Liver (tissue), 9 donors: ENCODE data around the gene RPS26. TPM values are rescaled to one million over a fixed set of nuclear protein-coding genes. Genes with fewer than 3 reads are reported as not detected.

Source experiments
- DNase-seq: peaks from one replicate; pipeline ENCODE4 v3.0.0-alpha.2; 2017; ENCODE audit warnings: low spot score
- H3K27ac ChIP-seq, 2 donors: one replicate each; pipeline ENCODE4 v1.7.0; 2013; ENCODE audit warnings: inconsistent platforms in 2 of 2, low read length in 2 of 2, control low read depth in 1 of 2, low read depth in 1 of 2, mild to moderate bottlenecking in 1 of 2
- H3K27me3 ChIP-seq, 4 donors: one replicate each; pipeline versions ENCODE4 v1.6.1 to v1.7.0; 2013; ENCODE audit warnings: low read length in 3 of 4, inconsistent platforms in 1 of 4, mild to moderate bottlenecking in 1 of 4, moderate library complexity in 1 of 4; ENCODE audit not compliant: control insufficient read depth in 4 of 4, insufficient read depth in 4 of 4
- H3K36me3 ChIP-seq, 4 donors: one replicate each; pipeline versions ENCODE4 v1.6.1 to v1.7.0; 2013; ENCODE audit warnings: low read length in 3 of 4, mild to moderate bottlenecking in 3 of 4, low read depth in 1 of 4, moderate library complexity in 1 of 4; ENCODE audit not compliant: control insufficient read depth in 4 of 4, insufficient read depth in 3 of 4
- H3K4me1 ChIP-seq, 4 donors: one replicate each; pipeline versions ENCODE4 v1.6.1 to v1.7.0; 2013; ENCODE audit warnings: low read length in 3 of 4, mild to moderate bottlenecking in 3 of 4, moderate library complexity in 1 of 4; ENCODE audit not compliant: control insufficient read depth in 4 of 4, insufficient read depth in 4 of 4
- H3K4me3 ChIP-seq, 3 donors: one replicate each; pipeline versions ENCODE4 v1.6.1 to v1.7.0; 2013; ENCODE audit warnings: low read length in 3 of 3, control low read depth in 1 of 3, low read depth in 1 of 3, mild to moderate bottlenecking in 1 of 3
- H3K9ac ChIP-seq, 2 donors: one replicate each; pipeline ENCODE4 v1.7.0; 2013; ENCODE audit warnings: low read length in 2 of 2, mild to moderate bottlenecking in 2 of 2, moderate library complexity in 2 of 2, control low read depth in 1 of 2, low read depth in 1 of 2
- H3K9me3 ChIP-seq, 4 donors: one replicate each; pipeline versions ENCODE4 v1.6.1 to v1.7.0; 2013; ENCODE audit warnings: low read length in 3 of 4; ENCODE audit not compliant: control insufficient read depth in 4 of 4
- EGR1 ChIP-seq, 2 donors: IDR thresholded peaks; 2 replicates each; pipeline ENCODE4 v1.6.1; 2016 to 2018; ENCODE audit warnings: antibody characterized with exemption in 2 of 2, low read depth in 2 of 2
- FOXA1 ChIP-seq: IDR thresholded peaks from 2 replicates; pipeline ENCODE4 v1.6.1; 2016; ENCODE audit warnings: antibody characterized with exemption
- FOXA2 ChIP-seq: IDR thresholded peaks from 2 replicates; pipeline ENCODE4 v1.6.1; 2016; ENCODE audit warnings: antibody characterized with exemption
- GABPA ChIP-seq, 2 donors: IDR thresholded peaks in 1 of 2; conservative IDR thresholded peaks in 1 of 2; 2 replicates each; pipeline ENCODE4 v1.6.1; 2016; ENCODE audit warnings: antibody characterized with exemption in 2 of 2, mild to moderate bottlenecking in 1 of 2, moderate library complexity in 1 of 2
- HNF4A ChIP-seq, 2 donors: conservative IDR thresholded peaks; 2 replicates each; pipeline ENCODE4 v1.6.1; 2016; ENCODE audit warnings: antibody characterized with exemption in 2 of 2, mild to moderate bottlenecking in 2 of 2
- HNF4G ChIP-seq: IDR thresholded peaks from 2 replicates; pipeline ENCODE4 v1.6.1; 2016; ENCODE audit warnings: antibody characterized with exemption
- JUND ChIP-seq, 2 donors: IDR thresholded peaks; 2 replicates each; pipeline ENCODE4 v1.6.1; 2016; ENCODE audit warnings: antibody characterized with exemption in 2 of 2
- NR2F2 ChIP-seq: IDR thresholded peaks from 2 replicates; pipeline ENCODE4 v1.6.1; 2016; ENCODE audit warnings: antibody characterized with exemption
- RAD21 ChIP-seq, 2 donors: IDR thresholded peaks; 2 replicates each; pipeline ENCODE4 v1.6.1; 2016; ENCODE audit warnings: antibody characterized with exemption in 2 of 2, mild to moderate bottlenecking in 2 of 2
- RXRA ChIP-seq, 2 donors: IDR thresholded peaks; 2 replicates each; pipeline ENCODE4 v1.6.1; 2017 to 2018; ENCODE audit warnings: antibody characterized with exemption in 2 of 2, mild to moderate bottlenecking in 1 of 2
- SP1 ChIP-seq: IDR thresholded peaks from 2 replicates; pipeline ENCODE4 v1.6.1; 2018; ENCODE audit warnings: antibody characterized with exemption, mild to moderate bottlenecking
- TAF1 ChIP-seq: conservative IDR thresholded peaks from 2 replicates; pipeline ENCODE4 v1.6.1; 2016; ENCODE audit warnings: antibody characterized with exemption, mild to moderate bottlenecking
- YY1 ChIP-seq: IDR thresholded peaks from 2 replicates; pipeline ENCODE4 v1.6.1; 2016; ENCODE audit warnings: antibody characterized with exemption, mild to moderate bottlenecking
- WGBS: extraction: QIAGEN DNeasy Blood & Tissue Kit; methylation state at CpG from one replicate; pipeline ENCODE4 v1.1.7; 2013; 5-methylcytosine and 5-hydroxymethylcytosine counted together
- polyA plus RNA-seq, 2 donors: library from polyadenylated mRNA; stranded (reverse) in 1 of 2; unstranded in 1 of 2; fragments of 200-250 nt in 1 of 2; fragments of >200 nt in 1 of 2; fragmentation: Nextera tagmentation in 1 of 2; extraction: Ambion mirVana in 1 of 2; gene quantifications; one replicate each; pipeline versions ENCODE4 v1.2.1 to v1.2.3, GENCODE V29; 2013 to 2015
- total RNA-seq, 2 donors: library from RNA; depleted of rRNA; stranded (reverse); fragments of >200 nt; gene quantifications; one replicate each; pipeline ENCODE4 v1.2.3, GENCODE V29; 2014
- TF ChIP-seq, protein P1 (sequence below): IDR thresholded peaks from 2 replicates; pipeline ENCODE4 v1.6.1; 2016; ENCODE audit warnings: antibody characterized with exemption
- TF ChIP-seq, protein P2 (sequence below): IDR thresholded peaks from 2 replicates; pipeline ENCODE4 v1.6.1; 2016; ENCODE audit warnings: antibody characterized with exemption
- TF ChIP-seq, protein P3 (sequence below): IDR thresholded peaks from 2 replicates; pipeline ENCODE4 v1.6.1; 2016; ENCODE audit warnings: antibody characterized with exemption
- TF ChIP-seq, protein P4 (sequence below): fragments of 150-350 bp; IDR thresholded peaks from 2 replicates; pipeline ENCODE4 v1.5.1; 2017; ENCODE audit warnings: improper control_type of control experiment, low read depth, low read length; ENCODE audit not compliant: missing input control
- TF ChIP-seq, protein P5 (sequence below): IDR thresholded peaks from 2 replicates; pipeline ENCODE4 v1.6.1; 2016; ENCODE audit warnings: antibody characterized with exemption, mild to moderate bottlenecking
- donor health status: healthy.
- donor health status: healthy.
- donor health status: healthy.
- donor health status: healthy.
- donor health status: healthy.

RPS26 gene
- total and polyA plus RNA-seq, 4 donors = 62.2 to 402 (median 219) TPM

DNA sequence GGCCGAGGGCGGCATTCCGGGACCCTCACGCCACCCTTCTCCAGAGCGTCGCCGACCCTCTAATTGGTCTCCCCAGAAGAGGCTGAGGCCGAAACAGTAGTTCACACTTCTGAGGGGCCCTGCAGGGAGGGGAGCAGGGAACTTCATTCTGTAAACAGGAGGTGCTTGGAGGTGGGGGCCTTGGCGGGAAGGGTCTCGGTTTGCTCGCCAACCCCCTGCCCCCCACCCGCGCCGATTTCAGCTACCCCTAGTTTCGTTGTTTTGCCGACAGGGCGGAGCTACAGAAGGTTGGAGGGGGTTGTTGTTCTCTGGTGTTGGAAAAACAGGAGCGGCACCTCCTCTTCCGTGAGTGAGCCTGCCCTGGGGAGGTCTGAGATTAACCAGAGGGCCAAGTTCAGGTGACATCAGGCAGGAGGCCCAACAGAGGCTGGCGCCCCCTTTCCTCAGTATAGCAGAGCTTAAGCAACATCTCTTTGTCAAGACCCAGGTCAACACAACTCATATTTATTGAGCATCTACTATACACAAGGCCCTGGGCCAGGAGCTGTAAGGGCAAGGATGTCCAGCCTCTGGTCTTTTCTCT lies 38.9 kb downstream of the RPS26 start:
- Histone ChIP-seq H3K4me1 (peaks cover 10 to 34% (median 29%) of the 10 kb centered on the region in 4 donors), H3K36me3 (peaks cover 2 to 10% (median 6%) of the 10 kb centered on the region in 4 donors), H3K27me3 (no peaks in the 10 kb centered on the region), H3K4me3 (peak overlapping the region; percentile 59 to 88 (median 84)), H3K9me3 (no peaks in the 10 kb centered on the region), H3K27ac (peak overlapping the region; percentile 93 to 99), H3K9ac (peak overlapping the region; percentile 92)
- 8% methylated on average over 20 of the region's 20 CpGs for WGBS
- peak; percentile 75 to 87 for TF ChIP-seq RXRA (IDR thresholded peaks at IDR 0.05)
- TF ChIP-seq, protein P1, sequence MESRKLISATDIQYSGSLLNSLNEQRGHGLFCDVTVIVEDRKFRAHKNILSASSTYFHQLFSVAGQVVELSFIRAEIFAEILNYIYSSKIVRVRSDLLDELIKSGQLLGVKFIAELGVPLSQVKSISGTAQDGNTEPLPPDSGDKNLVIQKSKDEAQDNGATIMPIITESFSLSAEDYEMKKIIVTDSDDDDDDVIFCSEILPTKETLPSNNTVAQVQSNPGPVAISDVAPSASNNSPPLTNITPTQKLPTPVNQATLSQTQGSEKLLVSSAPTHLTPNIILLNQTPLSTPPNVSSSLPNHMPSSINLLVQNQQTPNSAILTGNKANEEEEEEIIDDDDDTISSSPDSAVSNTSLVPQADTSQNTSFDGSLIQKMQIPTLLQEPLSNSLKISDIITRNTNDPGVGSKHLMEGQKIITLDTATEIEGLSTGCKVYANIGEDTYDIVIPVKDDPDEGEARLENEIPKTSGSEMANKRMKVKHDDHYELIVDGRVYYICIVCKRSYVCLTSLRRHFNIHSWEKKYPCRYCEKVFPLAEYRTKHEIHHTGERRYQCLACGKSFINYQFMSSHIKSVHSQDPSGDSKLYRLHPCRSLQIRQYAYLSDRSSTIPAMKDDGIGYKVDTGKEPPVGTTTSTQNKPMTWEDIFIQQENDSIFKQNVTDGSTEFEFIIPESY = peak; percentile 84
- no peak for TF ChIP-seq NR2F2
- TF ChIP-seq HNF4A (conservative IDR thresholded peaks at IDR 0.05) = peak; percentile 89 to 93
- peak; percentile 70 for TF ChIP-seq TAF1
- TF ChIP-seq, protein P2, sequence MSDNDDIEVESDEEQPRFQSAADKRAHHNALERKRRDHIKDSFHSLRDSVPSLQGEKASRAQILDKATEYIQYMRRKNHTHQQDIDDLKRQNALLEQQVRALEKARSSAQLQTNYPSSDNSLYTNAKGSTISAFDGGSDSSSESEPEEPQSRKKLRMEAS = peak; percentile 75
- TF ChIP-seq RAD21 (IDR thresholded peaks at IDR 0.05) = peak in 1 of 2 donors; percentile 17
- TF ChIP-seq EGR1 (IDR thresholded peaks at IDR 0.05; ENCODE audit: low read depth in 2 of 2) = peak in 1 of 2 donors; percentile 55
- TF ChIP-seq FOXA2 = peak; percentile 48
- peak; percentile 45 to 78 for TF ChIP-seq JUND (IDR thresholded peaks at IDR 0.05)
- TF ChIP-seq, protein P3, sequence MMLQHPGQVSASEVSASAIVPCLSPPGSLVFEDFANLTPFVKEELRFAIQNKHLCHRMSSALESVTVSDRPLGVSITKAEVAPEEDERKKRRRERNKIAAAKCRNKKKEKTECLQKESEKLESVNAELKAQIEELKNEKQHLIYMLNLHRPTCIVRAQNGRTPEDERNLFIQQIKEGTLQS = peak; percentile 72
- TF ChIP-seq, protein P4, sequence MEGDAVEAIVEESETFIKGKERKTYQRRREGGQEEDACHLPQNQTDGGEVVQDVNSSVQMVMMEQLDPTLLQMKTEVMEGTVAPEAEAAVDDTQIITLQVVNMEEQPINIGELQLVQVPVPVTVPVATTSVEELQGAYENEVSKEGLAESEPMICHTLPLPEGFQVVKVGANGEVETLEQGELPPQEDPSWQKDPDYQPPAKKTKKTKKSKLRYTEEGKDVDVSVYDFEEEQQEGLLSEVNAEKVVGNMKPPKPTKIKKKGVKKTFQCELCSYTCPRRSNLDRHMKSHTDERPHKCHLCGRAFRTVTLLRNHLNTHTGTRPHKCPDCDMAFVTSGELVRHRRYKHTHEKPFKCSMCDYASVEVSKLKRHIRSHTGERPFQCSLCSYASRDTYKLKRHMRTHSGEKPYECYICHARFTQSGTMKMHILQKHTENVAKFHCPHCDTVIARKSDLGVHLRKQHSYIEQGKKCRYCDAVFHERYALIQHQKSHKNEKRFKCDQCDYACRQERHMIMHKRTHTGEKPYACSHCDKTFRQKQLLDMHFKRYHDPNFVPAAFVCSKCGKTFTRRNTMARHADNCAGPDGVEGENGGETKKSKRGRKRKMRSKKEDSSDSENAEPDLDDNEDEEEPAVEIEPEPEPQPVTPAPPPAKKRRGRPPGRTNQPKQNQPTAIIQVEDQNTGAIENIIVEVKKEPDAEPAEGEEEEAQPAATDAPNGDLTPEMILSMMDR = no peak
- TF ChIP-seq, protein P5, sequence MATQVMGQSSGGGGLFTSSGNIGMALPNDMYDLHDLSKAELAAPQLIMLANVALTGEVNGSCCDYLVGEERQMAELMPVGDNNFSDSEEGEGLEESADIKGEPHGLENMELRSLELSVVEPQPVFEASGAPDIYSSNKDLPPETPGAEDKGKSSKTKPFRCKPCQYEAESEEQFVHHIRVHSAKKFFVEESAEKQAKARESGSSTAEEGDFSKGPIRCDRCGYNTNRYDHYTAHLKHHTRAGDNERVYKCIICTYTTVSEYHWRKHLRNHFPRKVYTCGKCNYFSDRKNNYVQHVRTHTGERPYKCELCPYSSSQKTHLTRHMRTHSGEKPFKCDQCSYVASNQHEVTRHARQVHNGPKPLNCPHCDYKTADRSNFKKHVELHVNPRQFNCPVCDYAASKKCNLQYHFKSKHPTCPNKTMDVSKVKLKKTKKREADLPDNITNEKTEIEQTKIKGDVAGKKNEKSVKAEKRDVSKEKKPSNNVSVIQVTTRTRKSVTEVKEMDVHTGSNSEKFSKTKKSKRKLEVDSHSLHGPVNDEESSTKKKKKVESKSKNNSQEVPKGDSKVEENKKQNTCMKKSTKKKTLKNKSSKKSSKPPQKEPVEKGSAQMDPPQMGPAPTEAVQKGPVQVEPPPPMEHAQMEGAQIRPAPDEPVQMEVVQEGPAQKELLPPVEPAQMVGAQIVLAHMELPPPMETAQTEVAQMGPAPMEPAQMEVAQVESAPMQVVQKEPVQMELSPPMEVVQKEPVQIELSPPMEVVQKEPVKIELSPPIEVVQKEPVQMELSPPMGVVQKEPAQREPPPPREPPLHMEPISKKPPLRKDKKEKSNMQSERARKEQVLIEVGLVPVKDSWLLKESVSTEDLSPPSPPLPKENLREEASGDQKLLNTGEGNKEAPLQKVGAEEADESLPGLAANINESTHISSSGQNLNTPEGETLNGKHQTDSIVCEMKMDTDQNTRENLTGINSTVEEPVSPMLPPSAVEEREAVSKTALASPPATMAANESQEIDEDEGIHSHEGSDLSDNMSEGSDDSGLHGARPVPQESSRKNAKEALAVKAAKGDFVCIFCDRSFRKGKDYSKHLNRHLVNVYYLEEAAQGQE = peak; percentile 85
- peak; percentile 77 for TF ChIP-seq YY1
- peak; percentile 73 for TF ChIP-seq SP1
- TF ChIP-seq FOXA1 = no peak
- peak; percentile 54 for TF ChIP-seq HNF4G
- TF ChIP-seq GABPA (IDR thresholded peaks at IDR 0.05 in 1 of 2, conservative IDR thresholded peaks at IDR 0.05 in 1 of 2) = peak in 1 of 2 donors; percentile 72
- peak; percentile 68 for DNase-seq
